HUES6 (cell line): Measurements from ENCODE around the gene C1orf185.
"Not testable (repeated sequence)": the region's sequence is repeated elsewhere in the genome, so short reads cannot be mapped to it uniquely, and the experiment has no call there.

Experiments
- H3K27ac ChIP-seq: 2 replicates; pipeline ENCODE4 v1.7.0; 2013; ENCODE audit warnings: low read depth, mild to moderate bottlenecking, low read length, inconsistent platforms
- H3K27me3 ChIP-seq: 2 replicates; pipeline ENCODE4 v1.6.1; 2013; ENCODE audit warnings: low read length; ENCODE audit not compliant: control insufficient read depth, insufficient read depth
- H3K36me3 ChIP-seq: 2 replicates; pipeline ENCODE4 v1.6.1; 2013; ENCODE audit warnings: low read length; ENCODE audit not compliant: control insufficient read depth, insufficient read depth
- H3K4me1 ChIP-seq: 2 replicates; pipeline ENCODE4 v1.6.1; 2013; ENCODE audit warnings: low read length; ENCODE audit not compliant: control insufficient read depth, insufficient read depth
- H3K4me3 ChIP-seq: 2 replicates; pipeline ENCODE4 v1.5.1; 2013; ENCODE audit warnings: low read depth, low read length
- H3K9ac ChIP-seq: one replicate; pipeline ENCODE4 v1.6.1; 2013; ENCODE audit warnings: mild to moderate bottlenecking, low read length
- H3K9me3 ChIP-seq: 2 replicates; pipeline ENCODE4 v1.6.1; 2013; ENCODE audit warnings: low read depth, low read length; ENCODE audit not compliant: control insufficient read depth, insufficient read depth

The C1orf185 gene

DNA sequence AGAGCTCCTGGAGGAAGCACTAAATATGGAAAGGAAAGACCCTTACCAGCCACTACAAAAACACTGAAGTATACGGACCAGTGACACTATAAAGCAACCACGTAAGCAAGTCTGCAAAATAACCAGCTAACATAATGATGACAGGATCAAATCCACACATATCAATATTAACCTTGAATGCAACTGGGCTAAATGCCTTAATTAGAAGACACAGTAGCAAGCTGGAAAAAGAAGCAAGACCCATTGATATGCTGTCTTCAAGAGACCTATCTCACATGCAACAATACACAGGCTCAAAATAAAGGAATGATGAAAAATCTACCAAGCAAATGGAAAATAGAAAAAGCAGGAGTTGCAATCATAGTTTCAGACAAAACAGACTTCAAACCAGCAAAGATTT is 31.0 kb downstream of the C1orf185 start:
- H3K9me3 ChIP-seq: peaks cover 6% of the 10 kb centered on the region
- H3K27me3 ChIP-seq: no peaks in the 10 kb centered on the region
- H3K27ac ChIP-seq: no peak overlapping the region
- H3K4me1 ChIP-seq: no peaks in the 10 kb centered on the region
- no peaks in the 10 kb centered on the region for H3K36me3 ChIP-seq
- H3K9ac ChIP-seq: no peak overlapping the region
- no peak overlapping the region for H3K4me3 ChIP-seq

DNA sequence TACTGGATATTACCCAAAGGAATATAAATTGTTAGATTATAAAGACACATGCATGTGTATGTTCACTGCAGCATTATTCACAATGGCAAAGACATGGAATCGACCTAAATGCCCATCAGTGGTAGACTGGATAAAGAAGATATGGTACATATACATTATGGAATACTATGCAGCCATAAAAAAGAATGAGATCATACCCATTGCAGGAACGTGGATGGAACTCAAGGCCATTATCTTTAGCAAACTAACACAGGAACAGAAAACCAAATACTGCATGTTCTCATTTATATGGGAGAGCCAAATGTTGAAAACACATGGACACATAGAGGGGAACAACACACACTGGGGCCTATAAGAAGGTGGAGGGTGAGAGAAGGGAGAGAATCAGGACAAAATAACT is 35.7 kb downstream of the C1orf185 start:
- not testable (repeated sequence) for H3K27ac ChIP-seq, H3K36me3 ChIP-seq, H3K27me3 ChIP-seq, H3K9me3 ChIP-seq, H3K4me3 ChIP-seq, H3K4me1 ChIP-seq, H3K9ac ChIP-seq

DNA sequence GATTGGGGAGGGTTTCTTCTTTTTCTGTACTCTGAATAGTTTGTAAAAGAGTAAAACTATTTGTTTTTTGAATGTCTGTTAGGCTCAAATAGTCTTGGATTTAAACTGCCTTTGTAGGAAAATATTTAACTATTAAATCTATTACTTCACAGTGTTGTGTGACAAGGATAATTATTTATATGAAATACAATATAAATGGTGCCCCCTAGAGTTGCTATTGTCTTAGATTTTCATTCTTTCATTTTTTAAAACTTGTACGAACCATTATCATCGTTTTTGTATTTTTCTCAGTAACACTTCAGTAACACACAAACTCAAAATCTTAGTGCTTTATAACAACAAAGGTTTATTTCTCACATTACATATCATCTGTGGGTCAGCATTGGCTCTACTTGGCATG is 37.4 kb downstream of the C1orf185 start:
- Histone ChIP-seq H3K27ac (no peak overlapping the region), H3K4me3 (no peak overlapping the region), H3K9me3 (no peaks in the 10 kb centered on the region), H3K9ac (no peak overlapping the region), H3K27me3 (no peaks in the 10 kb centered on the region), H3K4me1 (no peaks in the 10 kb centered on the region), H3K36me3 (no peaks in the 10 kb centered on the region)

DNA sequence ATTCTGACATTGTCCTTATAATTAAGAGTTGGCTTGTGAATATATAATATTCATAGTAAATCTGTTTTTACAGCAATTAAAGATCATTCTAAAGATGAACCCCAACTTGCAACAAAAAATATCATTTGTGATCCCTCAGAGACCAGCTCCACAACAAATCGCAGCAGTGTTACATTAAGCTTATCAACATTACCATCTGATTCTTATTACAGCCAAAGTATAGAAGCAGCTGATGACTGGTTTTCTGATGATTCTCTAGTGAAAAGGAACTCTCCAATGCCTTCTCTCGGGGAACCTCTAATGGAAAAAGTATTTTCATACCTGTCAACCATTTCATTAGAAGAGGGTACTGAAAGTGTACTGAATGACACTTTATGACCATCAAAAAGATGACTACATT is 45.4 kb downstream of the C1orf185 start:
- Histone ChIP-seq H3K27me3 (no peaks in the 10 kb centered on the region), H3K36me3 (no peaks in the 10 kb centered on the region), H3K9ac (no peak overlapping the region), H3K27ac (no peak overlapping the region), H3K9me3 (no peaks in the 10 kb centered on the region), H3K4me3 (no peak overlapping the region), H3K4me1 (no peaks in the 10 kb centered on the region)

DNA sequence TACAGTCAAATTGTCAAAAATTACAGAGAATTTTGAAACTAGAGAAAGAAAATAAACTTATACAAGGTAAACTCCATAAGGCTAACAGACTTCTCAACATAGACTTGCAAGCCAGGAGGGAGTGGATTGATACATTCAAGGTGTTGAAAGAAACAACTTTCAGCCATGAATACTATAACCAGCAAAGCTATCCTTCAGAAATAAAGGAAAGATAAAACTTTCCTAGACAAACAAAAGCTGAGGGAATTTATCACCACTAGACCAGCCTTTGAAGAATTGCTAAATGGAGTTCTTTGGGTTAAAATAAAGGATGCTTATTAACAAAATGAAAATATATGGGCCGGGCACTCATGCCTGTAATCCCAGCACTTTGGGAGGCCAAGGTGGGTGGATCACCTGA is 52.7 kb downstream of the C1orf185 start:
- Histone ChIP-seq H3K9me3 (peaks cover 5% of the 10 kb centered on the region; the same call in 1 of the 2 replicates), H3K4me1 (no peaks in the 10 kb centered on the region), H3K4me3 (no peak overlapping the region), H3K27me3 (no peaks in the 10 kb centered on the region), H3K27ac (no peak overlapping the region), H3K36me3 (no peaks in the 10 kb centered on the region), H3K9ac (no peak overlapping the region)

DNA sequence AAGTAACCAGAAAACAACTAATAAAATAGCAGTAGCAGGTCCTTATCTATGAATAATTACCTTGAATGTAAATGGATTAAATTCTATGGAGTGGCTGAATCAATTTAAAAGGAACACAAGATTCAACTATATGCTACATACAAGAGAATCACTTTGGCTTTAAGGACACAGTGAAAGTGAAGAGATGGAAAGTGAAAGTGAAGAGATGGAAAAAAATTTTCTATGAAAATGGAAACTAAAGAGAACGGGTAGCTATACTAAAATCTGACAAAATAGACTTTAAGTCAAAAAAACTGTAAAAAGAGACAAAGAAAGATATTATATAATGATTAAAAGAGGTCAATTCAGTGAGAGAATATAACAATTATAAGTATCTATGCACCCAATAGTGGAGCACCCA is 54.7 kb downstream of the C1orf185 start:
- Histone ChIP-seq H3K4me1 (no peaks in the 10 kb centered on the region), H3K27ac (no peak overlapping the region), H3K4me3 (no peak overlapping the region), H3K9ac (no peak overlapping the region), H3K9me3 (peaks cover 5% of the 10 kb centered on the region; the same call in 1 of the 2 replicates), H3K36me3 (no peaks in the 10 kb centered on the region), H3K27me3 (no peaks in the 10 kb centered on the region)

DNA sequence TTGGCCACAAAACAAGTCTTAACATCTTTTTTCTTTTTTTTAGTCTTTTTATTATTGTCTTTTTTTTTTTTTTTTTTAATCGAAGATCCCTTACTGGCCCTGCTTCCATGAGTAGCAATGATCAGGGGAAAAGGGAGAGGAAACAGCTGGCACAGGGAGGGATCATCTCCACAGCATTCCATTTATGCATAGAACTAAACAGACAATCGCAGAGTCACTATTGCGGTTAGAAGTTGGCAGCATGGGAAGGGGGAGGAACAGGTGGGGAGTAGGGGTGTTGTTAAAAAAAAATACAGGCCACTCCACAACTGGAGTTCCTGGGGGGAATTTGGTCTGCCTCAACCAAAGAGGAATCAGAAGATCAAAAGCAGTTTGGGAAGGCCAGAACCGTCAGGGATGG is 55.4 kb downstream of the C1orf185 start:
- H3K9me3 ChIP-seq: peaks cover 5% of the 10 kb centered on the region; the same call in 1 of the 2 replicates
- H3K36me3 ChIP-seq: no peaks in the 10 kb centered on the region
- H3K4me1 ChIP-seq: no peaks in the 10 kb centered on the region
- no peaks in the 10 kb centered on the region for H3K27me3 ChIP-seq
- no peak overlapping the region for H3K9ac ChIP-seq
- no peak overlapping the region for H3K4me3 ChIP-seq
- H3K27ac ChIP-seq: no peak overlapping the region

DNA sequence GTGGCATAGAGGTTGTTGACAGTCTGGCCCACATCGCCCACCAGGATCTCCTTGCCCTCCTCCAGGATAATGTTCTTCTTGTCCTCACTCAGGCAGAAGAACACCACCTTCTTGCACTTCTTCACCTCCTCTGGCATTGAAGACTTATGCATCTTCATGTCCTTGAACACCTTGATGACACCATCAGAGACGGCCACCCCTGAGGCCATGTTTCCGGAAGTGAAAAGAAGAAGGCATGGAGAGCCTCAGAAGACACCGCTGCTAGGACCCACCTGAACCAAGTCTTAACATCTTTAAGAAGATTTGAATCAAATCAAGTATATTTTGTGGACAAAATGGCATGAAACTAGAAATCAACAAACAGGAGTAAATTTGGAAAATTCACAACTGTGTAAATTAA is 56.2 kb downstream of the C1orf185 start:
- no peak overlapping the region for H3K9ac ChIP-seq
- H3K36me3 ChIP-seq: no peaks in the 10 kb centered on the region
- no peak overlapping the region for H3K27ac ChIP-seq
- H3K4me1 ChIP-seq: no peaks in the 10 kb centered on the region
- peaks cover 5% of the 10 kb centered on the region; the same call in 1 of the 2 replicates for H3K9me3 ChIP-seq
- no peaks in the 10 kb centered on the region for H3K27me3 ChIP-seq
- no peak overlapping the region for H3K4me3 ChIP-seq

DNA sequence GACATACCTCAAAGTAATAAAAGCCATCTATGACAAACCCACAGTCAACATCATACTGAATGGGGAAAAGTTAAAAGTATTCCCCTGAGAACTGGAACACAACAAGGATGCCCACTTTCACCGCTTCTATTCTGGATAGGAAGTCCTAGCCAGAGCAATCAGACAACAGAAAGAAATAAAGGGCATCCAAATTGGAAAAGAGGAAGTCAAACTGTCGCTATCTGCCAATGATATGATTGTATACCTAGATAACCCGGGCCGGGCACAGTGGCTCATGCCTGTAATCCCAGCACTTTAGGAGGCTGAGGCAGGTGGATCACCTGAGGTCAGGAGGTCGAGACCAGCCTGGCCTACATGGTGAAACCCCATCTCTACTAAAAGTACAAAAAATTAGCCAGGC is 60.5 kb downstream of the C1orf185 start:
- not testable (repeated sequence) for H3K4me3 ChIP-seq, H3K36me3 ChIP-seq, H3K9me3 ChIP-seq, H3K27me3 ChIP-seq, H3K9ac ChIP-seq, H3K4me1 ChIP-seq, H3K27ac ChIP-seq

DNA sequence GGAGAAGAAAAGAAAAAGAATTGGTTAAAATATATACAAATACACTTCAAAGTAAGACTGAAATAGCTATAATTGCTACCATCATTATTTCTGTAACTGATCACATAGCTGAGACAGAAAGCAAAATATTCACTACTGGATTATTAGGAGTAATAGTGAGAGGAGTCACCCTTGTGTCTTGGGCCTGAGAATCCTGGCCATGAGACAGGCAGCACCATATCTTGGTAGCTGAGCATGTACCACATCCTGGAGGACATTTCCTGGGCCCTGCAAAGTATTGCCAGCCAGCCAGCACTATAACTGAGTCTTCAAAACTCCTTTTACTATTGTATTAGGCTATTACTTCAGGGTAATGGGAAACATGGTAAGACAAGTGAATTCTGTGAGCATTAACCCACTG is 63.5 kb downstream of the C1orf185 start:
- no peaks in the 10 kb centered on the region for H3K27me3 ChIP-seq
- H3K4me3 ChIP-seq: no peak overlapping the region
- H3K9ac ChIP-seq: no peak overlapping the region
- no peaks in the 10 kb centered on the region for H3K4me1 ChIP-seq
- no peaks in the 10 kb centered on the region for H3K9me3 ChIP-seq
- no peak overlapping the region for H3K27ac ChIP-seq
- no peaks in the 10 kb centered on the region for H3K36me3 ChIP-seq

DNA sequence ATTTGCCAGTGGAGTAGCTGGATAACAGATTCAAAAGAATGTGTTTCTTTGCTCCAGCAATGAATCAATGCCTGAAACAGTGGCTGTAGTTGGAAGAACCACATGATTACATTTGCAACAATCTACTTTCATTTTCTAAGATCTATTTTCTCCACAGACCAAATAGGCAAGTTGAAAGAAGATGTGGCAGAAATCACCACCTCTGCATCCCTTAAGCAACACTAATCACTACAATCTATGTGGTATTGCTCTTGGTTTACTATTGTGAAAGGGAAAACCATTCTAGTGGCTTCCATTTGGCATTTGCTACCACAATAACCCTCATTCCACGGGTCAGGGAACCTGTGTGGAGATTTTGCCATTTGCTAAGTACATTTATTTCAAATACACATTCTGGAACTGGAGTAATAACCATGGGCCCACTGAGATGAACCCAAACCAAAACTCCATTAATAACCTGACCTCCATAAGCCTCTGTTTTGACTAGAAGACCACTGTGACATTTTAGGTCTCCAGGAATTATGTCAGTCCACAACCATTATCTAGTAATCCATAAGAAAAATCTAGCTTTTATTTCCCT is 66.3 kb downstream of the C1orf185 start:
- Histone ChIP-seq H3K4me1 (no peaks in the 10 kb centered on the region), H3K27ac (no peak overlapping the region), H3K9ac (no peak overlapping the region), H3K9me3 (no peaks in the 10 kb centered on the region), H3K4me3 (no peak overlapping the region), H3K36me3 (no peaks in the 10 kb centered on the region), H3K27me3 (no peaks in the 10 kb centered on the region)

DNA sequence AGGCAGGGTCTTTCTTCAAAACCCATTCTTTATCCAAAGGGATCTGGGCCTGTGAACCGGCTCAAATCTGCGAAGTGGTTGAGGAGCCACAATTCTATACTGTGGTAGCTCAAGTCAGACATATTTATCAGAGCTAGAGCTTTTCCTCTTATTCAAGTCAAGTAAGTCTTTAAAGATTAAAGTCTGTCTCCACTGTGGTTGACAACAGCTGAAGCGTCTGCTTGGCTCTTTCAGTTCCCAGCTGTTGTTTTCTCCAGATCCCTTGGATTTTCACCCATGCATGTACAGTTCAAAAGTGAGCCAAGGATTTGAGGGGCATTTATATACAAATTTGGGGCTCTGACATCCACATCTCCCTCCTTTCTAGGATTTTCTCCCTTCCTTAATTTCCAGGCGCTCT is 66.9 kb downstream of the C1orf185 start:
- no peak overlapping the region for H3K27ac ChIP-seq
- no peak overlapping the region for H3K4me3 ChIP-seq
- no peaks in the 10 kb centered on the region for H3K27me3 ChIP-seq
- no peaks in the 10 kb centered on the region for H3K4me1 ChIP-seq
- H3K9me3 ChIP-seq: no peaks in the 10 kb centered on the region
- H3K9ac ChIP-seq: no peak overlapping the region
- no peaks in the 10 kb centered on the region for H3K36me3 ChIP-seq
